Thyroid gland (tissue), 4 donors: ENCODE results near the gene PCCA. TPM values are rescaled to one million over a fixed set of nuclear protein-coding genes. Genes with fewer than 3 reads are reported as not detected.

ENCODE experiments used
- DNase-seq, 2 donors: peaks; one replicate each; pipeline ENCODE4 v3.0.0-alpha.2; 2019
- H3K27ac ChIP-seq, 3 donors: fragments of 200-600 bp; sonication (generic); 1 replicate in 2 of 3; 2 replicates in 1 of 3; pipeline ENCODE4 v1.5.1; 2016 to 2019; ENCODE audit warnings: mild to moderate bottlenecking in 1 of 3, moderate library complexity in 1 of 3
- H3K27me3 ChIP-seq: fragments of 200-600 bp; sonication (generic); one replicate; pipeline ENCODE4 v1.5.1; 2019
- H3K36me3 ChIP-seq, 2 donors: fragments of 200-600 bp; sonication (generic); one replicate each; pipeline ENCODE4 v1.5.1; 2016 to 2019
- H3K4me1 ChIP-seq, 2 donors: fragments of 200-600 bp; sonication (generic); one replicate each; pipeline ENCODE4 v1.5.1; 2017 to 2019
- H3K4me3 ChIP-seq, 3 donors: fragments of 200-600 bp; sonication (generic); replicated peaks in 1 of 3; 1 replicate in 2 of 3; 2 replicates in 1 of 3; pipeline ENCODE4 v1.5.1; 2016; ENCODE audit warnings: mild to moderate bottlenecking in 1 of 3
- H3K9me3 ChIP-seq: fragments of 200-600 bp; sonication (generic); one replicate; pipeline ENCODE4 v1.5.1; 2017
- POLR2A ChIP-seq, 2 donors: fragments of 450-650 bp; IDR thresholded peaks; one replicate each; pipeline ENCODE4 v1.6.1; 2017; ENCODE audit warnings: antibody characterized with exemption in 2 of 2, mild to moderate bottlenecking in 2 of 2, moderate library complexity in 1 of 2
- WGBS, 2 donors: methylation state at CpG; one replicate each; pipeline ENCODE4 v1.1.5; 2017; 5-methylcytosine and 5-hydroxymethylcytosine counted together
- intact Hi-C: fragments of 100-400 bp; cut with DNase I; formaldehyde crosslinking; loops from one replicate; pipeline ENCODE4 v1.15.1; 2023
- total RNA-seq, 4 donors: library from RNA; depleted of rRNA; stranded (reverse); fragments of >200 nt; gene quantifications; one replicate each; pipeline ENCODE4 v1.2.3, GENCODE V29; 2016
- TF ChIP-seq, protein P1 (sequence below), 6 experiments: fragments of 200-600 bp in 3 of 6; fragments of 450-650 bp in 3 of 6; sonication (generic) in 3 of 6; IDR thresholded peaks; one replicate each; pipeline ENCODE4 v1.5.1; 2016 to 2019; ENCODE audit warnings: antibody characterized with exemption in 6 of 6, mild to moderate bottlenecking in 2 of 6, inconsistent platforms in 1 of 6, moderate library complexity in 1 of 6

PCCA gene
- total RNA-seq, 4 donors from 2014 or later: 54.3 to 95.2 (median 67.7) TPM

DNA sequence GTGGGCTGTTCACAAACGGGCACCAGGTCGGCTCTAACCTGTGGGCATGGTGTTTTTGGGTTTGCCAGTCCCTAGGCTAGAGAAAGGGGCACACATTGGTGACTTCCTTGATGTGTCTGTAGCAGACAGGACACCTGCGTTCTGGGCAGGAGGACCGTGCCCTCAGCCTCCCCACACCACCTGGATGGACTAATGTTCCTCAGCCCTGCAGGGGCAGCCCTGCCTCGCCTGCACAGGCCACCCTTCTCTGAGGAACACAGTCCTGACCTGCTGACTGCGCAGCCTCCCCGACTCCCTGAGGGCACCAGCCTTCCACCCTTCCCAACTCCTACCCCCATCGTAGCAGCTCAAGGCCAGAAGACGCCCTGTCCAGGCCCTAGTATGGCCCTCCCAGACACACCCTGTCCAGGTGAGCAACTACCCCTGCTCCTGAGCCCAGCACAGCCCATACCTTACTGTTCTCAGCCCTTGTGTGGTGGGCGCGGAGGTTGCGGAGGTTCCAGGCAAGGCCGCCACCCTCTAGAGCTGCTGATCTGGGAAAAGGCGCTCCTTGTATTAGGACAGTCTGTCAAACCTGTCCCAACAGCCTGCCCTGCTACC is 444.0 kb downstream of the PCCA start:
- H3K36me3 ChIP-seq: peaks cover 0 to 6% of the 10 kb centered on the region in 2 donors
- intact Hi-C loops: no loop called here
- TF ChIP-seq POLR2A (IDR thresholded peaks at IDR 0.05): no peak
- TF ChIP-seq, protein P1, sequence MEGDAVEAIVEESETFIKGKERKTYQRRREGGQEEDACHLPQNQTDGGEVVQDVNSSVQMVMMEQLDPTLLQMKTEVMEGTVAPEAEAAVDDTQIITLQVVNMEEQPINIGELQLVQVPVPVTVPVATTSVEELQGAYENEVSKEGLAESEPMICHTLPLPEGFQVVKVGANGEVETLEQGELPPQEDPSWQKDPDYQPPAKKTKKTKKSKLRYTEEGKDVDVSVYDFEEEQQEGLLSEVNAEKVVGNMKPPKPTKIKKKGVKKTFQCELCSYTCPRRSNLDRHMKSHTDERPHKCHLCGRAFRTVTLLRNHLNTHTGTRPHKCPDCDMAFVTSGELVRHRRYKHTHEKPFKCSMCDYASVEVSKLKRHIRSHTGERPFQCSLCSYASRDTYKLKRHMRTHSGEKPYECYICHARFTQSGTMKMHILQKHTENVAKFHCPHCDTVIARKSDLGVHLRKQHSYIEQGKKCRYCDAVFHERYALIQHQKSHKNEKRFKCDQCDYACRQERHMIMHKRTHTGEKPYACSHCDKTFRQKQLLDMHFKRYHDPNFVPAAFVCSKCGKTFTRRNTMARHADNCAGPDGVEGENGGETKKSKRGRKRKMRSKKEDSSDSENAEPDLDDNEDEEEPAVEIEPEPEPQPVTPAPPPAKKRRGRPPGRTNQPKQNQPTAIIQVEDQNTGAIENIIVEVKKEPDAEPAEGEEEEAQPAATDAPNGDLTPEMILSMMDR (IDR thresholded peaks at IDR 0.05): no peak
- no peaks in the 10 kb centered on the region for H3K27me3 ChIP-seq
- no peaks in the 10 kb centered on the region for H3K4me1 ChIP-seq
- DNase-seq: no peak
- H3K4me3 ChIP-seq: no peak overlapping the region
- 98% methylated on average over 11 to 14 of the region's 14 CpGs for WGBS, 2 donors
- H3K27ac ChIP-seq: no peak overlapping the region
- H3K9me3 ChIP-seq: no peaks in the 10 kb centered on the region

DNA sequence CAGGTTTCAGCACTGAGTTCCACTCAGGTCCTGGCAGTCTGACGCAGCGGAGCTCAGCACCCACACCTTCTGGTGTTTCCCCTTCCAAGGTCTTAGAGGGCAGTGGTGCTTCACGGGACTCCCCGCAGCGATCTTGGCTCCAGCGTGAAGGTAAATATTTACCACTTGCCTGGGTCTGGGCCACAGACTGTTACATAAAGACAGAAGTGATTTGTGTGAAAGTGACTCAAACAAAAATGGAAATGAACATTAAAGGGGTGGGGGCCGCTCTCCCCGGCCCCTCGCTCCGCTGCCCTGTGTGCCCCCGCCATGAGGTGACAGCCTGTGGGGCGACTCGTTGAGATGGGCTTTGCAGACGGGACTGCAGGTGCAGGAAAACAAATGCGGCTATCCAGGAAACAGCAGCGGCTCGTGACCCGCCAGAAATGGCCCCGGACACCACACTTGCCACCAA is 444.7 kb downstream of the PCCA start:
- no peaks in the 10 kb centered on the region for H3K9me3 ChIP-seq
- intact Hi-C loops: no loop called here
- no peak overlapping the region for H3K4me3 ChIP-seq
- H3K36me3 ChIP-seq: peaks cover 0 to 6% of the 10 kb centered on the region in 2 donors
- 94 to 95% methylated on average over 19 of the region's 19 CpGs for WGBS, 2 donors
- H3K4me1 ChIP-seq: no peaks in the 10 kb centered on the region
- H3K27ac ChIP-seq: no peak overlapping the region
- H3K27me3 ChIP-seq: no peaks in the 10 kb centered on the region
- no peak for DNase-seq
- TF ChIP-seq POLR2A (IDR thresholded peaks at IDR 0.05): no peak
- TF ChIP-seq, protein P1 (IDR thresholded peaks at IDR 0.05): no peak

DNA sequence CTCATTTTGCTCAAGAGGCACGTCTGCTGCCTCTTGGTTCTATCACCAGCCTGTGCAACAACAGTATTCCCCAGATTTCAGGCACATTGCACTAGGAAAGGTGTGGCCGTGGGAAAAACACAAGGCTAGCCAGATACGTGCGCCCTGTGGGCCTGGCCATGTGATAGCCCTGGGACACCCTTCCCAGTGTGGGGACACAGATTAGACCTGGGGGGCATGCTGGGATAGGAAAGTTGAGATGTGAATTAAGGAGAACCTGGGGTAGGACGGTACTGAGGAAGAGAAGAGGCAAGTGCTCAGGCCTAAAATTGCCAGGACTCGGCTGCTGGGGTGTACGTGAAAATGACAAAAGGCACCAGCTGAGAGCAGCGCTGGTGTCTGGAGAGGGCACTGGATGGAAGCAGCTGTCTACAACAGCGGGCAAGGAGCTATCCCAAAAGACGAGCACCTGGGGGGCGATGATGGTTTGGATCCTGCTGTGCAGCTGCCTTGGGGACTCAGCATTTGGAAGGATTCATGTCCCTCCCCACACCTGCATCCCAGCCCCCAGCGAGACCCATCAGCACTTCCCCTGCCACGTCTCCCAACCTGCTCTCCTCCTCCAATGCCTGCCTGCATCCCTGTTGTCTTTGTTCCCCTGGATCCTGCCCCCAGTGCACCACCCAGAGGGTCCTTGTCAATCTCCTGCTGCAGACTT is 445.4 kb downstream of the PCCA start:
- H3K27ac ChIP-seq: no peak overlapping the region
- no peaks in the 10 kb centered on the region for H3K9me3 ChIP-seq
- TF ChIP-seq POLR2A (IDR thresholded peaks at IDR 0.05): no peak
- TF ChIP-seq, protein P1 (IDR thresholded peaks at IDR 0.05): no peak
- WGBS, 2 donors: 94 to 96% methylated on average over 13 of the region's 13 CpGs
- H3K4me3 ChIP-seq: no peak overlapping the region
- no peaks in the 10 kb centered on the region for H3K27me3 ChIP-seq
- intact Hi-C loops: no loop called here
- peaks cover 0 to 6% of the 10 kb centered on the region in 2 donors for H3K36me3 ChIP-seq
- DNase-seq: no peak
- H3K4me1 ChIP-seq: no peaks in the 10 kb centered on the region

DNA sequence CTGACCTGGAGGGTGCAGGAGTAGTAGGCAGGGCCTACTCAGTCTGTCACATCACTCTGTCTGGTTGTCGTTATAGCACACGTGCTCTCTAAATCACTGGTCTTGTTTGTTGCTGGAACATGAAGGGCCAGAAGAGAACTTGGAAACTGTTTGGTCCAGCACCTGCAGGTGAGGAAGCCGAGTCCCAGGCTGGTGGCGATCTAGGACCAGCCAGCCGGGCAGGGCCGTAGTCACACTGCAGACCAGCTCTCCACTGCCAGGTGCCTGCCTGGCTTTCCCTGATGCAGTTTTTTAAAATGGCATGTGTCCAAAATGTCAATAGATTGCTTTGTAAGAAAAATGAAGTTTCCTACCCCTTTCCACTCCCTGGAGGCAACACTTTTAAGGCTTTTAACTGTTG is 446.0 kb downstream of the PCCA start:
- Histone ChIP-seq H3K27ac (no peak overlapping the region), H3K4me1 (no peaks in the 10 kb centered on the region), H3K4me3 (no peak overlapping the region), H3K9me3 (no peaks in the 10 kb centered on the region), H3K36me3 (peaks cover 0 to 6% of the 10 kb centered on the region in 2 donors), H3K27me3 (no peaks in the 10 kb centered on the region)
- 88% methylated on average over 6 of the region's 6 CpGs for WGBS, 2 donors
- no peak for TF ChIP-seq POLR2A (IDR thresholded peaks at IDR 0.05)
- TF ChIP-seq, protein P1 (IDR thresholded peaks at IDR 0.05): no peak
- intact Hi-C loops: no loop called here
- DNase-seq: no peak

DNA sequence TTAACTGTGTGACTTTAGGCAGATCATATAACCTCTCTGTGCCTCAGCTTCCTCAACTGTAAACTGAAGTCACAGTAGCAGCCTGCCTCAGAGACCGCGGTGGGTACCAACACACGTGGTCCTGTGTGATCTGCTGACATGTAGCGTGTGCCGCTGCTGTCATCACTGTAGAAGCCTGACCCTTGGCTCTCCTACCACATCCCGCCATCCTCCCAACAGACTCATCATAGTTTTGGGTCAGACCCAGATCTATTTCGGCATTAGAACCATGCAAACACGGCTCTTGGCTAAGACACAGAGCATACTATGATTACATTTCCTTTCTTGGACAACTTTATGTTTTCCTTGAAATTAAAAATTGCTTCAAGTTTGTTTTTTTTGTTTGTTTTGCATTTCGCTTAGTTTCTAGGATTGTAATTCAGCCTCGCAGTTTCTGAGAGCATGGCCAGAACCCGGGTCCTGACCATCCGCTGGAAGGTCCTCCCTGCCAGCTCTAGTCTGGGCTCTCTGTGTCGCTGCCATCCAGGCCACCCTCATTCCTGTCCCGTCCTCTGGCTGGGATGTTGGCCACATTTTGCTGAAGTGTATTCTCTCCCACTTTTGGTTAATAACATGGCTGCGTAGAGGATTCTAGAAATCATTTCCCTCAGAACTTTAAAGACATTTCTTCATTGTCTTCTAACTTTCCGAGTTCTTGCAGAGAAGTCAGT is 446.7 kb downstream of the PCCA start:
- WGBS, 2 donors: 74 to 88% methylated on average over 16 of the region's 16 CpGs
- TF ChIP-seq, protein P1 (IDR thresholded peaks at IDR 0.05): no peak
- no peak for TF ChIP-seq POLR2A (IDR thresholded peaks at IDR 0.05)
- intact Hi-C loops: no loop called here
- Histone ChIP-seq H3K27me3 (no peaks in the 10 kb centered on the region), H3K4me1 (no peaks in the 10 kb centered on the region), H3K4me3 (no peak overlapping the region), H3K36me3 (peaks cover 0 to 6% of the 10 kb centered on the region in 2 donors), H3K9me3 (no peaks in the 10 kb centered on the region), H3K27ac (no peak overlapping the region)
- DNase-seq: no peak
